Measurements from ENCODE around the gene PKN3.

PKN3 gene

GRCh38 chr9:128719919-128720605, 17.8 kb downstream of the PKN3 start:
- no peak overlapping the region for H3K4me3 ChIP-seq (ENCODE audit: low read depth, low read length)
- DNase-seq (ENCODE audit: low read depth) = no peak
- TF ChIP-seq, protein P1, sequence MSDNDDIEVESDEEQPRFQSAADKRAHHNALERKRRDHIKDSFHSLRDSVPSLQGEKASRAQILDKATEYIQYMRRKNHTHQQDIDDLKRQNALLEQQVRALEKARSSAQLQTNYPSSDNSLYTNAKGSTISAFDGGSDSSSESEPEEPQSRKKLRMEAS (IDR thresholded peaks at IDR 0.05; ENCODE audit: low read depth, low read length) = no peak
- TF ChIP-seq POLR2A (IDR thresholded peaks at IDR 0.05; ENCODE audit: extremely low read depth, insufficient read length) = no peak
- TF ChIP-seq, protein P2, sequence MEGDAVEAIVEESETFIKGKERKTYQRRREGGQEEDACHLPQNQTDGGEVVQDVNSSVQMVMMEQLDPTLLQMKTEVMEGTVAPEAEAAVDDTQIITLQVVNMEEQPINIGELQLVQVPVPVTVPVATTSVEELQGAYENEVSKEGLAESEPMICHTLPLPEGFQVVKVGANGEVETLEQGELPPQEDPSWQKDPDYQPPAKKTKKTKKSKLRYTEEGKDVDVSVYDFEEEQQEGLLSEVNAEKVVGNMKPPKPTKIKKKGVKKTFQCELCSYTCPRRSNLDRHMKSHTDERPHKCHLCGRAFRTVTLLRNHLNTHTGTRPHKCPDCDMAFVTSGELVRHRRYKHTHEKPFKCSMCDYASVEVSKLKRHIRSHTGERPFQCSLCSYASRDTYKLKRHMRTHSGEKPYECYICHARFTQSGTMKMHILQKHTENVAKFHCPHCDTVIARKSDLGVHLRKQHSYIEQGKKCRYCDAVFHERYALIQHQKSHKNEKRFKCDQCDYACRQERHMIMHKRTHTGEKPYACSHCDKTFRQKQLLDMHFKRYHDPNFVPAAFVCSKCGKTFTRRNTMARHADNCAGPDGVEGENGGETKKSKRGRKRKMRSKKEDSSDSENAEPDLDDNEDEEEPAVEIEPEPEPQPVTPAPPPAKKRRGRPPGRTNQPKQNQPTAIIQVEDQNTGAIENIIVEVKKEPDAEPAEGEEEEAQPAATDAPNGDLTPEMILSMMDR (IDR thresholded peaks at IDR 0.05; ENCODE audit: low read depth, low read length) = no peak
- no peak for TF ChIP-seq MYC (IDR thresholded peaks at IDR 0.05; ENCODE audit: low read depth, low read length)

DNA sequence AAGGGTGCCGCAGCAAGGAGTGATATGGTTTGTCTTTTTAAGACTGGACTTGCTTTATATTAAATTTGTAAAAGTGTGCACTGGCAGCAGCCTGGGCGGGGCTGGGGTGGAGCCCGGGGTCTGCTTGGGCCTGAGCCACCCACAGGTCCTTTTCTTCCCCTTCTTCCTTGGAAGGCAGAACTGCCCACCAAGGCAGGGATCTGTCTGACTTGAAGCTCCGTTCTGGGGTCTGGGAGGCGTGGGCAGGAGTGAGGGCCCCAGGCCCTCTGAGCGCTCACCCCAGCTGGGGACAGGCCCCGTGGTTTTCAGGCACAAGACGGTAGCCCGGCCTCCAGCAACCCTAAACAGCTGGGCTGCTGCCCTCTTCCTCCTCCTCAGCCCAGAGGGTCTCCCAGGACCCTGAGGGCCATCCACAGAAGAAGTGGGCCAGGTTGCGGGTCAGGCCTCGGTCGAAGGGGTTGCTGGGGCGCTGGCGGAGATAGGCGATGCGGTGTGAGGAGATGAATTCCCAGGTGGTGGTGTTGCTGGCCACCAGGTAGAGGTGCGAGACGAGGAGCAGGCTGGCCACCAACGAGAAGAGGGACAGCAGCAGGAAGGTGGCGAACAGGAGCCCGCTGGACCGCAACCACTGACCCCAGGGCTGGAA, 18.7 kb downstream of the PKN3 start:
- no peak overlapping the region for H3K4me3 ChIP-seq (ENCODE audit: low read depth, low read length)
- DNase-seq (ENCODE audit: low read depth) = no peak
- TF ChIP-seq, protein P1 (IDR thresholded peaks at IDR 0.05; ENCODE audit: low read depth, low read length) = no peak
- TF ChIP-seq, protein P2 (IDR thresholded peaks at IDR 0.05; ENCODE audit: low read depth, low read length) = no peak
- no peak for TF ChIP-seq POLR2A (IDR thresholded peaks at IDR 0.05; ENCODE audit: extremely low read depth, insufficient read length)
- TF ChIP-seq MYC (IDR thresholded peaks at IDR 0.05; ENCODE audit: low read depth, low read length) = no peak

DNA sequence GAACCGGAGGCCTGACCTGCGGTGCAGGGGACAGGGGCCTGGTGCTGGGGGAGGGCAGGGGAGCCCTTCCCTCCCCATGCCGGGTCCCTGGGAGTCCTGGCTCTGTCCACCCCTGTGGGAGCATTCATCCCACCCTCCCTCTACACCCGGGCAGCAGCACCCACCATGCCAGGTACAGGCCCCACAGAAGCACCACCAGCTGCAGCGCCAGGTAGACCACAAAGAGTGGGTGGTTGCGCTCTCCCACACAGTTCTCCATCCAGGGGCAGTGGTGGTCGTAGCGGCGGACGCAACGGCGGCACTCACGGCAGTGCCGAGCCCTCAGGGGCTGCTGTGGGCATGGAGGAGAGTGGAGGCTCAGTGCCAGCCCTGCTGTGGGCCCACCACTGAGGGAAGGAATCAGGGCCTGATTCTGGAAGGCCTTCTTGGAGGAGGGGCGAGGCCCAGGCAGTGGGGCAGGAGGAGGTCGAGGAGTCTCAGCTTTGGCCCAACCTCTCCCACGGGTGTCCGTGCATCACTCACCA, 19.2 kb downstream of the PKN3 start:
- no peak for DNase-seq (ENCODE audit: low read depth)
- TF ChIP-seq, protein P1 (IDR thresholded peaks at IDR 0.05; ENCODE audit: low read depth, low read length) = no peak
- no peak overlapping the region for H3K4me3 ChIP-seq (ENCODE audit: low read depth, low read length)

- no peak for DNase-seq (ENCODE audit: low read depth)
- TF ChIP-seq, protein P2 (IDR thresholded peaks at IDR 0.05; ENCODE audit: low read depth, low read length) = no peak
- no peak for TF ChIP-seq POLR2A (IDR thresholded peaks at IDR 0.05; ENCODE audit: extremely low read depth, insufficient read length)
- no peak for TF ChIP-seq MYC (IDR thresholded peaks at IDR 0.05; ENCODE audit: low read depth, low read length)
- TF ChIP-seq, protein P1 (IDR thresholded peaks at IDR 0.05; ENCODE audit: low read depth, low read length) = no peak
- peak overlapping the region; percentile 87 for H3K4me3 ChIP-seq (ENCODE audit: low read depth, low read length)
Observed at GRCh38 chr9:128722380-128723351, 20.4 kb downstream of the PKN3 start.

- TF ChIP-seq, protein P2 (IDR thresholded peaks at IDR 0.05; ENCODE audit: low read depth, low read length) = no peak
- TF ChIP-seq POLR2A (IDR thresholded peaks at IDR 0.05; ENCODE audit: extremely low read depth, insufficient read length) (no peak), MYC (IDR thresholded peaks at IDR 0.05; ENCODE audit: low read depth, low read length) (no peak)
- TF ChIP-seq, protein P1 (IDR thresholded peaks at IDR 0.05; ENCODE audit: low read depth, low read length) = no peak
Observed at GRCh38 chr9:128723352-128723865, 21.1 kb downstream of the PKN3 start.

More at GRCh38 chr9:128723352-128723865, 21.1 kb downstream of the PKN3 start:
- DNase-seq (ENCODE audit: low read depth) = no peak
- peak overlapping the region; percentile 87 for H3K4me3 ChIP-seq (ENCODE audit: low read depth, low read length)

Measured in NB4 (cell line).